H9 (cell line): ENCODE measurements around the gene C2CD2. TPM values are rescaled to one million over a fixed set of nuclear protein-coding genes. Genes with fewer than 3 reads are reported as not detected.

Experiments
- DNase-seq: peaks from one replicate; pipeline ENCODE4 v3.0.0-alpha.2; 2017
- H2AFZ ChIP-seq: one replicate; pipeline ENCODE4 v1.6.1; 2013; ENCODE audit warnings: mild to moderate bottlenecking, low read length, control low read depth, moderate library complexity
- H2AK5ac ChIP-seq: 2 replicates; pipeline ENCODE4 v1.6.1; 2013; ENCODE audit warnings: low read length, control low read depth, mixed read lengths; ENCODE audit not compliant: insufficient read length
- H2BK120ac ChIP-seq: one replicate; pipeline ENCODE4 v1.6.1; 2013; ENCODE audit warnings: low read depth, mild to moderate bottlenecking, low read length, control low read depth, inconsistent platforms; ENCODE audit not compliant: poor library complexity, severe bottlenecking
- H2BK12ac ChIP-seq: 2 replicates; pipeline ENCODE4 v1.6.1; 2013; ENCODE audit warnings: low read length, control low read depth, mixed read lengths, low read depth; ENCODE audit not compliant: insufficient read length
- H2BK15ac ChIP-seq: 2 replicates; pipeline ENCODE4 v1.6.1; 2013; ENCODE audit warnings: low read depth, low read length, control low read depth
- H2BK20ac ChIP-seq: one replicate; pipeline ENCODE4 v1.6.1; 2013; ENCODE audit warnings: low read depth, mild to moderate bottlenecking, low read length, control low read depth, inconsistent platforms; ENCODE audit not compliant: poor library complexity, severe bottlenecking
- H2BK5ac ChIP-seq: 2 replicates; pipeline ENCODE4 v1.6.1; 2013; ENCODE audit warnings: low read length, control low read depth, mixed read lengths; ENCODE audit not compliant: insufficient read length
- H3K14ac ChIP-seq: 2 replicates; pipeline ENCODE4 v1.6.1; 2013; ENCODE audit warnings: low read length, control low read depth; ENCODE audit not compliant: insufficient read depth
- H3K18ac ChIP-seq: 2 replicates; pipeline ENCODE4 v1.6.1; 2013; ENCODE audit warnings: low read depth, mild to moderate bottlenecking, mixed read lengths, low read length, control low read depth; ENCODE audit not compliant: insufficient read length
- H3K23ac ChIP-seq: 2 replicates; pipeline ENCODE4 v1.6.1; 2013; ENCODE audit warnings: low read length, control low read depth, mixed read lengths, low read depth; ENCODE audit not compliant: insufficient read length
- H3K23me2 ChIP-seq: 2 replicates; pipeline ENCODE4 v1.6.1; 2013; ENCODE audit warnings: low read depth, mild to moderate bottlenecking, mixed read lengths, low read length, control low read depth; ENCODE audit not compliant: insufficient read length, poor library complexity, severe bottlenecking
- H3K27ac ChIP-seq: 2 replicates; pipeline ENCODE4 v1.5.1; 2013; ENCODE audit warnings: low read length, control low read depth, mixed read lengths, low read depth; ENCODE audit not compliant: insufficient read length
- H3K27me3 ChIP-seq: 2 replicates; pipeline ENCODE4 v1.6.1; 2013; ENCODE audit warnings: low read length, control low read depth, inconsistent platforms; ENCODE audit not compliant: insufficient read depth
- H3K4ac ChIP-seq: 2 replicates; pipeline ENCODE4 v1.6.1; 2013; ENCODE audit warnings: low read depth, mild to moderate bottlenecking, control low read depth, inconsistent platforms, low read length, moderate library complexity
- H3K4me1 ChIP-seq: 2 replicates; pipeline ENCODE4 v1.6.1; 2013; ENCODE audit warnings: low read length, control low read depth, inconsistent platforms; ENCODE audit not compliant: insufficient read depth
- H3K4me2 ChIP-seq: 2 replicates; pipeline ENCODE4 v1.6.1; 2013; ENCODE audit warnings: low read length, control low read depth, mixed read lengths; ENCODE audit not compliant: insufficient read length, insufficient read depth
- H3K56ac ChIP-seq: 2 replicates; pipeline ENCODE4 v1.6.1; 2013; ENCODE audit warnings: low read depth, mild to moderate bottlenecking, mixed read lengths, low read length, control low read depth; ENCODE audit not compliant: insufficient read length
- H3K79me1 ChIP-seq: 2 replicates; pipeline ENCODE4 v1.6.1; 2013; ENCODE audit warnings: low read depth, mild to moderate bottlenecking, moderate library complexity, low read length, control low read depth, inconsistent platforms; ENCODE audit not compliant: insufficient read depth, poor library complexity, severe bottlenecking
- H3K79me2 ChIP-seq: 2 replicates; pipeline ENCODE4 v1.6.1; 2013; ENCODE audit warnings: low read length, control low read depth, inconsistent platforms; ENCODE audit not compliant: insufficient read depth
- H3K9ac ChIP-seq: 2 replicates; pipeline ENCODE4 v1.6.1; 2013; ENCODE audit warnings: low read length, control low read depth, mixed read lengths; ENCODE audit not compliant: insufficient read length; ENCODE audit errors: extremely low read depth
- H3K9me3 ChIP-seq: one replicate; pipeline ENCODE4 v1.6.1; 2013; ENCODE audit warnings: low read depth, low read length, inconsistent platforms; ENCODE audit not compliant: control insufficient read depth
- H3T11ph ChIP-seq: one replicate; pipeline ENCODE4 v1.6.1; 2013; ENCODE audit warnings: mild to moderate bottlenecking, low read length, control low read depth, inconsistent platforms
- H4K20me1 ChIP-seq: one replicate; pipeline ENCODE4 v1.6.1; 2013; ENCODE audit not compliant: control insufficient read depth, insufficient read length, insufficient read depth
- H4K5ac ChIP-seq: 2 replicates; pipeline ENCODE4 v1.6.1; 2013; ENCODE audit warnings: low read depth, mild to moderate bottlenecking, mixed read lengths, low read length, control low read depth; ENCODE audit not compliant: insufficient read length
- H4K8ac ChIP-seq: replicated peaks from 2 replicates; pipeline ENCODE4 v1.6.1; 2013; ENCODE audit warnings: low read length, control low read depth, mixed read lengths, low read depth; ENCODE audit not compliant: insufficient read length
- H4K91ac ChIP-seq: 2 replicates; pipeline ENCODE4 v1.6.1; 2013; ENCODE audit warnings: low read depth, mild to moderate bottlenecking, moderate library complexity, mixed read lengths, low read length, control low read depth; ENCODE audit not compliant: insufficient read length
- H3K27ac Mint-ChIP-seq, 3 experiments: 2 replicates in 2 of 3; 3 replicates in 1 of 3; pipeline ENCODE4 v1.8.0; 2020 to 2021; ENCODE audit warnings: mixed read lengths in 3 of 3, mild to moderate bottlenecking in 1 of 3, moderate library complexity in 1 of 3
- H3K27me3 Mint-ChIP-seq: 2 replicates; pipeline ENCODE4 v1.8.0; 2021; ENCODE audit warnings: low read depth, mild to moderate bottlenecking, moderate library complexity, mixed read lengths
- H3K36me3 Mint-ChIP-seq, 3 experiments: 2 replicates in 2 of 3; 3 replicates in 1 of 3; pipeline ENCODE4 v1.8.0; 2020 to 2021; ENCODE audit warnings: low read depth in 3 of 3, mixed read lengths in 3 of 3; ENCODE audit not compliant: insufficient read depth in 1 of 3
- H3K4me1 Mint-ChIP-seq, 2 experiments: 2 replicates each; pipeline ENCODE4 v1.8.0; 2020; ENCODE audit warnings: mixed read lengths in 2 of 2
- H3K4me3 Mint-ChIP-seq, 2 experiments: 2 replicates in 1 of 2; 3 replicates in 1 of 2; pipeline ENCODE4 v1.8.0; 2020 to 2021; ENCODE audit warnings: mild to moderate bottlenecking in 2 of 2, mixed read lengths in 2 of 2, moderate library complexity in 1 of 2
- H3K9me3 Mint-ChIP-seq, 2 experiments: 2 replicates in 1 of 2; 3 replicates in 1 of 2; pipeline ENCODE4 v1.8.0; 2020; ENCODE audit warnings: mild to moderate bottlenecking in 2 of 2, mixed read lengths in 2 of 2, moderate library complexity in 1 of 2
- WGBS: extraction: QIAGEN DNeasy Blood & Tissue Kit; methylation state at CpG from one replicate; pipeline ENCODE4 v1.1.7; 2013; ENCODE audit warnings: missing lambda C conversion rate, low lambda C conversion rate, mixed read lengths; ENCODE audit not compliant: insufficient read length; ENCODE audit errors: extremely low coverage; 5-methylcytosine and 5-hydroxymethylcytosine counted together
- total RNA-seq: library from RNA; stranded (reverse); gene quantifications from 2 replicates; pipeline ENCODE4 v1.2.1, GENCODE V29; 2021
- TF ChIP-seq, protein P1 (sequence below): fragments of 200-600 bp; sonication (generic); conservative IDR thresholded peaks from 3 replicates; pipeline ENCODE4 v1.8.0; 2021; ENCODE audit warnings: antibody characterized with exemption, mild to moderate bottlenecking

Gene C2CD2
- total RNA-seq, 1 experiment from 2014 or later, result 14.6 TPM

DNA sequence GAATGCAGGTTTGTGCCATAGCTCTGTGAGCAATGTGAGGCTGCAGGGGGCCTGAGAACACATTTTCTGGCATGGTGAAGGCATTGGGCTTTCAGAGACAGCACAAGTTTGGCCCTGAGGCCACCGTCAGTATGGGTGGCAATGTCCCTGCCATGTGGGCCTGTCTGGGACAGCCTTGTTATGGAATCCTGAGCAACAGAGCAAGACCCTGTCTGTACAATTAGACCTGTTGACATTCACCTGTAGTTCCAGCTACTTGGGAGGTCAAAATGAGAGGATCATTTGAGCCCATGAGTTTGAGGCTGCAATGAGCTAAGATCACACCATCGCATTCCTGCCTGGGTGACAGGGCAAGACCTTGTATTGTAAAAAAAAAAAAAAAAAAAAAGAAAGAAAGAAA lies 110.2 kb downstream of the C2CD2 start:
- H2BK15ac ChIP-seq, result no peak overlapping the region
- H3K4me1 ChIP-seq, result no peaks in the 10 kb centered on the region
- no peaks in the 10 kb centered on the region for H4K20me1 ChIP-seq
- no peak overlapping the region for H3K4me2 ChIP-seq
- no peak overlapping the region for H2BK12ac ChIP-seq
- no peak overlapping the region for H2AFZ ChIP-seq
- peaks cover 2 to 4% of the 10 kb centered on the region in 2 experiments; a peak in 3 of 4 replicates for H3K4me1 Mint-ChIP-seq
- no peak overlapping the region for H3K56ac ChIP-seq
- no peak overlapping the region for H3K14ac ChIP-seq
- H3K18ac ChIP-seq, result no peak overlapping the region
- H3T11ph ChIP-seq, result no peak overlapping the region
- no peaks in the 10 kb centered on the region for H3K23me2 ChIP-seq
- H2AK5ac ChIP-seq, result no peak overlapping the region
- no peak overlapping the region for H3K27ac Mint-ChIP-seq
- peaks cover 13 to 15% of the 10 kb centered on the region in 2 experiments for H3K9me3 Mint-ChIP-seq
- TF ChIP-seq, protein P1, sequence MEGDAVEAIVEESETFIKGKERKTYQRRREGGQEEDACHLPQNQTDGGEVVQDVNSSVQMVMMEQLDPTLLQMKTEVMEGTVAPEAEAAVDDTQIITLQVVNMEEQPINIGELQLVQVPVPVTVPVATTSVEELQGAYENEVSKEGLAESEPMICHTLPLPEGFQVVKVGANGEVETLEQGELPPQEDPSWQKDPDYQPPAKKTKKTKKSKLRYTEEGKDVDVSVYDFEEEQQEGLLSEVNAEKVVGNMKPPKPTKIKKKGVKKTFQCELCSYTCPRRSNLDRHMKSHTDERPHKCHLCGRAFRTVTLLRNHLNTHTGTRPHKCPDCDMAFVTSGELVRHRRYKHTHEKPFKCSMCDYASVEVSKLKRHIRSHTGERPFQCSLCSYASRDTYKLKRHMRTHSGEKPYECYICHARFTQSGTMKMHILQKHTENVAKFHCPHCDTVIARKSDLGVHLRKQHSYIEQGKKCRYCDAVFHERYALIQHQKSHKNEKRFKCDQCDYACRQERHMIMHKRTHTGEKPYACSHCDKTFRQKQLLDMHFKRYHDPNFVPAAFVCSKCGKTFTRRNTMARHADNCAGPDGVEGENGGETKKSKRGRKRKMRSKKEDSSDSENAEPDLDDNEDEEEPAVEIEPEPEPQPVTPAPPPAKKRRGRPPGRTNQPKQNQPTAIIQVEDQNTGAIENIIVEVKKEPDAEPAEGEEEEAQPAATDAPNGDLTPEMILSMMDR, result no peak
- H3K79me1 ChIP-seq, result no peaks in the 10 kb centered on the region
- H2BK5ac ChIP-seq, result no peak overlapping the region
- no peak overlapping the region for H3K27ac ChIP-seq
- H3K4ac ChIP-seq, result no peak overlapping the region
- H3K4me3 Mint-ChIP-seq, result no peak overlapping the region
- no peaks in the 10 kb centered on the region for H3K27me3 ChIP-seq
- H2BK20ac ChIP-seq, result no peak overlapping the region
- H4K8ac ChIP-seq, result no peak overlapping the region
- H4K5ac ChIP-seq, result no peak overlapping the region
- H3K9ac ChIP-seq, result no peak overlapping the region
- H4K91ac ChIP-seq, result no peak overlapping the region
- no CpG with 5 or more reads among the region's 2 CpGs for WGBS
- H3K23ac ChIP-seq, result no peak overlapping the region
- H2BK120ac ChIP-seq, result no peak overlapping the region
- no peaks in the 10 kb centered on the region for H3K79me2 ChIP-seq
- H3K9me3 ChIP-seq, result no peaks in the 10 kb centered on the region
- no peaks in the 10 kb centered on the region for H3K27me3 Mint-ChIP-seq
- DNase-seq, result no peak
- peaks cover 33 to 40% (median 35%) of the 10 kb centered on the region in 3 experiments for H3K36me3 Mint-ChIP-seq
